GM21619 (cell line): ENCODE results near the gene FGGY.

Source experiments
- ATAC-seq: cut with Tn5 transposase; IDR thresholded peaks from one replicate; pipeline ENCODE4 v1.9.1; 2021; ENCODE audit not compliant: unreplicated experiment

Gene FGGY

DNA sequence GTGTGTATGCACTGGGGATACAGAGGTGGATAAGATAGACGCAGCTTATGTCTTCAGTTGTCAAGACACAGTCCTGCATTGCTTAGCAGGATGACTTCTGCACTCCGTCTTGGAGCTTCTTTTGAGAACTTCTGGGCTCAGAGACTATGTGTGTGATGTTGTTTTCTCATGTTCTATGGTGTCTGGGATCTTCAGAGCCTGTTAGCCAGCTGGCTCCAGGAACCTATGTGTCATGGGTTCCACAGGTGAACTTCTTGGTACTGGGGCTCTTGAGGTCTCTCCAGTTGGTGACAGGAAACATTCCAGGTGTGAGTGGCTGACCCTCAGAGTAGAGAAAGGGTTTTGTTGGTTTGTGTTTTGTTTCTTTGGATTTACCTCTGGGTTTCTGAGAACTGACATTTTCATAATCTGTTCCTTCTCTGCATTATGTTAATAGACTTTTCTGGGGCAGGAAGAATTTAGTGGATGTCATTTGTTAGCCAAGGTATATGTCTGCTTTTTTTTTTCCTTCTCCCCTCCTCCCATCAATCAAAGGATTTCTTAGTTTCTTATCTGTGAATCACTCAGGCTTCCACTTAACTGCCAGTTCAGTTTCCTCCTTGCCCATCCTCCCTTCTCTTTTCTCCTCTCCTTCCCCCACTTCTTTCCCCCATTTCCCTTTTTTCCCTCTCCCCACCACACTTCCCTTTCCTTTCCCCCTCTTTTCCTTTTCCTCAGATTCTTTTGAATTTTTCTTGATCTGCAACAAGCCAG is 18.1 kb downstream of the FGGY start:
- ATAC-seq, result no peak

DNA sequence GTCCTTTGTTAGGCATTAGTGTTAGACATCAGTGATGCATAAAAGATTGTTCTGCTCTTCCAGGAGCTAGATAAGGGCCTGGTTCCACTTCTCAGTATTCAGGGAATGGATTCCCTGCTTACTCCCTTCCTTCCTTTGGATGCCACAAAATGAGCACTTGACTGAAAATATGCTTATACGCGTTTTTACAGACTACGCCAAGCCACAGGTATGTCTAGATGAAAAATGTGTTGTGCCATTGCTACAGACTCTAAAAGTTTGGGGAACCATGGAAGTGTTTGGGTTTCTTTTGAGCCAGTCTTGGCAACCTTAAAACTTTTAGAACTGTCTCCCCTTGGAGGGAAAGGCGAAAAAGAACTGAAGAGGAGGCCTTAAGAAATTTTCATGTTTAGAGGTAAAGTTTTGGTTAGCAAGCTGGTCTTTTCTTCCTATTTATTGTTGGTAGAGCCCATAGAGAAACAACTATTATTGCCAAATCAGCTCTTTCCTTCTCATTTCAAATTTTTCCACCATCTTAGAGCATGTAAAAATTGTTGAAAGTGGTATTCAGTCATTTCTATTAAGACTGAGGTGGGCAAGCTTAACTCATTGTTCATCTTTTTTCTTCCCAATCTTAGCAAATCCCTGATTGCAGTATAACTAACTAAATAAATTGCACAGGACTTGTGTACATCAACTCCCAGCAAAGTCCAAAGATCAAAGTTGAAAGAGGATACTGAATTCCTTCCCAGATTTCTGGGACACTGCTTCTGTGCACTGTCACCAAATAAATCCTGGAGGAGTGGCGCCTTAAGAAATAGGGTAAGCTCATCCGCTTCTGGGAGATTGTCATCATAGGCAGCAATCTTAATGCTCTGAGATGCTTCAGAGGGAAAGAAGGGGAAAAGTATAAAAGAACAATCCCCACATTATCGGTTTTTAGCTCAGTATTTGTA is 18.9 kb downstream of the FGGY start:
- no peak for ATAC-seq

DNA sequence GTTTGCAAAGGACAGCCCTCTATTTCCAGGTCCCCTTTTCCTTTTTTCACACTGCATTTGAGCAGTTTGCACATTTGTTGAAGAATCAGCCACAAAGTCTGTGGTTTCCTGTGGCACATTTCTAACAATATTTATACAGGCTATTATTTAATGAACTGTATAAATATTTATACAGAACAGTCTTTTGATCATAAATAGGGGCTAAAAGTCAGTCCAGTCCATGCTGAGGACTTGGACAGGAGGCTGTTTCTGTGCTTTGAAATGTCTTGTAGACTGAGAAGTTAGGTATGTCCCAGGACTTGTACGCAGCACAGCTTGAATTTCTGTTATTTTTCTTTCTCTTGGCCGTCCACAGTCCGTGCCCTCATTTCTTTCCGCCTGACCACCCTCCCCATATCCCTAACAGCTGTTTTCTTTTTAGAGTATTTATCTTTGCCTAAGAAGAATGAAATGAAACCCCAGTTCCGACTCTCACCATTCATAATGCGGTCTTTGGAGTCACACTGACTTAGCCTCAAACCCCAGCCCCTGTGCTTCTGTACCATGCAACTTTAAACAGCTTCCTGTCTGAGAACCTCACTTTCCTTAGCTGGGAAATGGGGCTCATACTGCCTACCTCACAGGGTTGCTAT is 19.7 kb downstream of the FGGY start:
- ATAC-seq, result peak; percentile 58

DNA sequence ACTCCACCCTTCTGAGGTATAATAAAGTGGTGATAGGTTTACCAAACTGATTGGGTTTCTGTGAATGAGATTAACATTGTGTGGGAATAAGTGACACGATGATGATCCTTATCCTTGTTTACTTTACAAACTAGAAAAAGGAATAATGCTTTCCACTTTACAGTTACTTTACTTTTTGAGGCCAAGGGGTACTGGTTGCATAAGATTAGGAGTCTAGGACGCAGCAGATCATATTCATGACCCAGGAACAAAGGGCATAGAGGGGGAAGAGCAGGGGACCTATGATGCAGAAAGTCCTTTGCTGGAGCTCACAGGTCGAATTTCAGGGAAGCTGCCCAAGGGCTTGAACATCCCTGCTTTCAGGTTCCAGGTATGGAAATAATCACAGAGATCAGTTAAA is 20.4 kb downstream of the FGGY start:
- no peak for ATAC-seq

DNA sequence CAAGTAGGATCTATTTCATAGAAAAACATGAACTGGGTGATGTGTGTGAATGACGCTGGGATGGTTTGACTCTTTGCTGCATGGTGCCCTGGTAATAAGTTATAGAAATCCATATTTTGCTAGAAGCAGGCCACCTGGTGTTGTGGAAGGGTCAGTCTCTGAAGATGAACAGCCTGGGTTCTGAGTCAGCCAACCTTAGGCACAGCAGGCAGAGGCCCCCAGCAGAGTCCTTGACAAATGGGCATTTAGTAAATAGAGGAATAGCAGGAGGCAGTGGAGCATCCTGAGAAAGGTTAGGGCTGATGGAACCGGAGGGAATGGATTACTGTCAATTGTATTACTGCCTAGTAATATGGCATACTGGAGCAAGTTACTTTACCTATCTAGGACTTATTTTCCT is 20.9 kb downstream of the FGGY start:
- ATAC-seq, result no peak

DNA sequence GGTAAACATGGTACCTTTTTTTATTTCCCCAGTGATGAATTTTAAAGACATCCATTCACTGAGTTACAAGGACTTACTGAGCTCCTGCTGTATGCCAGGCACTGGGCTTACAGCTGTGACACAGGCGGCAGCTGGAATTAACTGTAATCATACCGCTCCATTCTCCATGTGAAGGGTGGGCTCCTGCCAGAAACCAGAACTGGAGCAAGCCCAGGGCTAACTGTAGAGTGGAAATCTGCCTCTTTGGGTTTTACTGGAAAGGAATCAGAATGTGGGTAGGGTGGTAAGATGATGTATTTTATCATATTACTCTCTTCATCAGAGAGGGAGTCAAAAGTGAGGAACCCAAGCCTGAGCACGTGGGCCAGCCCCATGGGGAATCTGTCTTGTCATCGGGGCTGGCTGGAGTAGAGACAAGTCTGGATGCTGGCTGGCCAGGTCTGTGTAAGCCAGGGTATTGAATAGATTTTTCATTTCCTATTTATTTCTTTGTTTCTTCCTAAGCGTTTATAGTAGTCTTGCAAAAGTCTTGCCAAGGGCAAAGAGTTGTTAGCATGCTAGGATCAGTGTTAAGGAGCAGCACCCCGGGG is 21.5 kb downstream of the FGGY start:
- ATAC-seq, result no peak

DNA sequence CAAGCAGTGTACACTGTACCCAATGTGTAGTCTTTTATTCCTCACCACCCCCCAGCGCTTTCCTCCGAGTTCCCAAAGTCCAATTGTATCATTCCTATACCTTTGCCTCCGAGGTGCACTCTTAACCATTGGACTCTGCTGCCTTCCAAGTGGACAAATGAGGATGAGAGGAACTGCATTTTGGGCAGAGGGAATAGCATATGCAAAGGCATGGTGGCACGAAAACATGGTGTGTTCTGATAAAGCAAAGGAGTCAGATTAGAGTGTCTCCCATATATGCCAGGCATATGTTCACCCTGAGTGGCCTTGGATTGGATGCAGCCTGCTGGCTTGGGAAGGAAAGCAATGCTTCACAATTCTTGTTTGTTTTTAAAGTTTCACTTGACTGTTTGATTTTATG is 25.5 kb downstream of the FGGY start:
- ATAC-seq, result no peak

DNA sequence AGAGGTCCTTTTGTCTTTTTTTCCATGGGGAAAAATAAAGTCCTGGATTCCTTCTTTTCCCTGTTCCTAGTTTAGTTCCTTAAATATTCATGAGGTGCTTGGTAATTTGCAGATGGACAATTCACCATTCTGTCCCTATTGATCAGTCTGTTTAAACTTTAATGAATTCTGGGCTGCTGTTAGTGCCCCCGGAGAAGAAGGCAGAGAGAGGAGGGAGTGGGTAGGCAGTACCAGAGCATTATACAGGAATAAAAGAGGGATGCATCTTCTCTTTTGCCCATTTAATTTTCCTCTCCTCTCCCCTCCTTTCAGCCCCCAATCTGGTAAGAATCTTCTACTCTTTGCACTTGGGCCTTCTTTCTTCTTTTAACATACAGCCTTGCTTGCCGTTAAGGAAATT is 25.9 kb downstream of the FGGY start:
- ATAC-seq, result no peak

DNA sequence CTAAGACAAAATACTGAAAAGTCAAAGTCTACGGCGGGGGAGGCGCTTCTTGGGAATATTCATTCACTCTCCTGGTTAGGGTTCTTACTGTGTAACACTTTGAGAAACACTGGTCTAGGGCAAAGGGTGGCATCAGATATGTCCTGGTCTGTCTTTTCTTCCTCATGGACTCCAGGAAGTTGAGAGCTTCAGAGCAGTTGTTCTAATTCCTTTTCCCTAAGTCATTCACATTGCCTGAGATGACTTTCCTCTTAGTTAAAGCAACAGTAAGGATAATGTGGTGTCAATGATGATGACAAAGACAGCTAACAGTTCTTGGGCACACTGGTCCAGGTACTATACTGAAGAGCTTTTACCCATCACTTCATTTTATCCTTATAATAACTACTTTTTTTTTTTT is 27.0 kb downstream of the FGGY start:
- ATAC-seq, result no peak

DNA sequence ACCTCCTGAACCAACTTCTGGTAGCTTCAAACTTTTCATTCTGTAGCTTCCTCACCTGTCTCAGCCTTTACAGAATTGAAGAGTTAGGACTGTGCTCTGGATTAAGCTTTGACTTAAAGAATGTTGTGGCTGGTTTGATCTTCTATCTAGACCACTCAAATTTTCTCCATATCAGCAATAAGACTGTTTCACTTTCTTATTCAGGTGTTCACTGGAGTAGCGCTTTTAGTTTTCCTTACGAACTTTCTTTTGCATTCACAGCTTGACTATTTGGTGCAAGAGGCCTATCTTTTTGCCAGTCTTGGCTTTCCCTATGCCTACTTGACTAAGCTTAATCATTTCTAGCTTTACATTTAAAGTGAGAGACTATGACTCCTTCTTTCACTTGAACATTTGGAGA is 31.5 kb downstream of the FGGY start:
- no peak for ATAC-seq

DNA sequence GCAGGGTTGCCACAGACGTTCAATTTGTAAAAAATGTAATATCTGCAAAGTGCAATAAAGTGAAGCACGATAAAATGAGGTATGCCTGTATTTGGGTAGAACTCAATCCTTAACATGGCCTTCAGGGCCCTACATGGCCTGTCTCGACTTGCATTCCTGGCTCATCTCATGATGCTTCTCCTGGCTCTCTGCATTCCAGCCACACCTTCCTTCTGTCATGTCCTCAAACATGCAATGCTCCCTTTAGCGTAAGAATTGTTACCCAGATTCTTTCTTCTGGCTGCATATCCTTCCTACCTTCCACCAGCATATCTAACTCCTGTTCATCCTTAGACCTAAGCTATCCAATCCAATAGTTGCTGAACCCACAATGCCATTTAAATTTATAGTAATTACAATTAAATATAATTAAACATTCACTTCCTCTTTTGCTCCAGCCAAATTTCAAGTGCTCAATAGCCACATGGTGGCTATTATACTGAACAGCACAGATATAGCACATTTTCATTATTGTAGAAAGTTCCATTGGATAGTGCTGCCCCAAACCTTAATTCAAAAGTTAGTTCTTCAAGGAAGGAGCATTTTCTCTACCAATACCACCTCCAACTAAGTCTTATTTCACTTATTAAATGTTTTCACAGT is 32.6 kb downstream of the FGGY start:
- no peak for ATAC-seq

DNA sequence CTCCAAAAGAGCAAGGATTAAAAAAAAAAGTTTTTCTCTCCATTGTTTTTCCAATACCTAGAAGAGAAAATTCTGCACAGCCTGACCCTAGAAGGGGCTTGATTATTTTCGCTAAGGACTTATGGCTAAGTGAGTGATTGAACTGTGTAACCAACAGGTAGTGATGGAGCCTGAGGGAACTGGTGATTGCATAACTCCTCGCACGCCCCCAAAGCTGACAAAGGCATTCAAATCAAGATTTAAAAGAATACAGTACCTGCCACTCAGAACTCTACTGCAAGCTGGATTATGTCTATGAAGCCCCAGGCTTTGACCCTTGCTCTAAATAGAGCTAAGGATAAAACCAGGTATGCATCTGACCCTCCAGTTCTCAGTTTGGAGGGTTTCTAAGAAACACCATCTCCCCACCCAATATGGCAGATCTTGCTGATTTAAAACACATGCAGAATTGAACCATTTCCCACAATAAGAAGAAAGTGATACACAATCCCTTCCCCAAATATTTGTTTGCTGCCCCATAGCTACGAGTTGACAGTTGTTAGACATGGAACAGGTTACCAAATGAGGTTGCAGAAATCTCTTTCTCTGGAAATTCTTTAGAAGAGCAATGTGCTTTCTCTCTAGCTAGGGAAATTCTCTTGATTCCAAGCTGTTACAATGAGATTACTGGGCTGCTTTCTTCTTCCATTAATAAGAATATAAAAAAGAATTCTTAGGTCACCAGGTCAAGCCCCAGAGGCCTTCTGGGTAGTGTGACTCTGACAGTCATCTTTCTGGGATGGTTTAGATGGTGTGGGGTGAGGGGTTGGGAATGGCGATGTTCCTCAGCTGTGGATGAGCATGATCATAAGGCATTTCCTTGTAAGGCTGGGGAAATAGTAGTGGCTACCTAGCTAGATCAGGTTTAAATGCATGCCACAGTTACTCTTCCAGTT is 35.1 kb downstream of the FGGY start:
- no peak for ATAC-seq

DNA sequence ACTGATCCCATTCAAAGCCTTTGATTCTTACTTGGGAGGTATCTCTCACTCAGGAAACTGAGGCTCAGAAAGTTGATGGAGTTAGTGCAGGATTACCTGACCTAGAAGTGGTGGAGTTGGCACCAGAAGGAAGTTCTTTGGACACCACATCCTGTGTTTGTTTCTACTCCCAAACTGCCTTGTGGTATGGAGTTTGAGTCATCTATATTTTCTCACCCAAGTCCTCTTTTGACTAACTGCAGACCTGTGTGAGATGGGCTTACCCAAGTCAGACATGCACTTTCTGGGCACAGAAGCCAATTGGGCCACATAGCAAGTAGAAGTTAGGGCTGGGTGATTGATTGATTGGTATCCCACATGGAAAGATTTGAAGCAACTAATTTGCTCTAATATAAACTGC is 36.1 kb downstream of the FGGY start:
- peak; percentile 74 for ATAC-seq

DNA sequence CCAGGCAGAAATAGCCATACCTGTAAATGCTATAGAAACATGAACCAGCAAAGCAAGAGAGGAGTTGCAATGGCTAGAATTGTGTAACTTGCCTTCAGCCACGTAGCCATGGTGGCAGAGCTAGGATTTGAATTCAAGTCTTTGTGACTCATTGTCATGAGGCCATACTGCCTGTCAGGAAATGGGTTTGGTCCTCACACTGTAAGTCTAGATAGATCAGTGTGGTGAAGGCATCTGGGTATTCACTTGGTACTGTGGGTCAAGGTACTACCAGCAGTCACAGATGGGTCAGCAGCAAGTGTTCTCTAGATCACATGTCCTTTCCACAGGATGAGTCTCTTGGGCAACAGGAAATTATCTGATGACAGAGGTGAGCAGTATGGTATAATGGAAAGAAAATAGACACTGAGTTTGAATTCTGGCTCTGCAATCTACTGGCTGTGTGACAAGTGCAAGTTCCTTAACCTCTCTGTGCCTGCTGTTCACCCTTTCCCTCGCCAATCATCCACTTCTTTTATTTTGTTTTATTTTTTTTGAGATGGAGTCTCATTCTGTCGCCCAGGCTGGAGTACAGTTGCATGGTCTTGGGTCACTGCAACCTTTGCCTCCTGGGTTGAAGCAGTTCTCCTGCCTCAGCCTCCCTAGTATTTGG is 36.9 kb downstream of the FGGY start:
- ATAC-seq, result no peak

DNA sequence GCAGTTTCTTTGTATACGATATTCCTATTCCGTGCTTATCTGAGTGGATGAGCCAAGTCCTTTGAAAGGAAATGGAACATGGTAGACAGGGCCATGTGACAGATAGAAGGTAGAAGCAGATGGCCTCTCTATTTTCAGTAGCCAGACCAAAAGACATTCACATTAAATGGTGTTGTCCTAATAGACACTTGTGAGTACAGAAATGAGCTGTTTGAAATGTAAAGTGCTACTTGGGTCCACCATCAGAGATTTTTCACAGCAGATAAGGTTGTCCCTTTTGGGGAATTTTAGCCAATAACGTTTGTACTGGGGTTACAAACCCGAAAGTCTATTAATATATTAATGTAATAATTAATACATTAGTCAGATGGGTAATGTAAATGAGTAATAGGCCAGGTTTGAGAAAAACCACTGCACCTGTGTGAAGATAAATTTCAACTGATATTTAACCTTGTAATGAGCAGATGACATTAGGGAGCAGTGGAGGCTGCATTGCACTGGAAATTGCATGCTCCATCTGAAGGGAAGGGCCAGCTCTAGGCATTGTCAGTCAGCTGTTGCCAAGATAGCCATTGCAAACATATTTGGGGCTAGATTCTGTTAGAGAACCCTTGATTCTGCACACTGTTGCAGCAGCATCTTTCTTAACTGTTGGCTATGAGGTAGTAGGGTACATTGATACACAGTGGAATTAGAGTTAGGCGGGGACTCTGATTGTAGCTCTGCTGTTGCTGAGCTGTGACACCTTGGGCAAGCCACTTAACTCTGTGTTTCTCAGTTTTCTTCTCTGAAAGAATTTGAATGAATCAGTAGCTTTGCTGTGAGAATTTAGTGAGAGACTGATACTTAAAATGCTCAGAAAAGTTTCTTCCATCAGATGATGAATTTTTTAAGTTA is 43.8 kb downstream of the FGGY start:
- ATAC-seq, result peak; percentile 78

DNA sequence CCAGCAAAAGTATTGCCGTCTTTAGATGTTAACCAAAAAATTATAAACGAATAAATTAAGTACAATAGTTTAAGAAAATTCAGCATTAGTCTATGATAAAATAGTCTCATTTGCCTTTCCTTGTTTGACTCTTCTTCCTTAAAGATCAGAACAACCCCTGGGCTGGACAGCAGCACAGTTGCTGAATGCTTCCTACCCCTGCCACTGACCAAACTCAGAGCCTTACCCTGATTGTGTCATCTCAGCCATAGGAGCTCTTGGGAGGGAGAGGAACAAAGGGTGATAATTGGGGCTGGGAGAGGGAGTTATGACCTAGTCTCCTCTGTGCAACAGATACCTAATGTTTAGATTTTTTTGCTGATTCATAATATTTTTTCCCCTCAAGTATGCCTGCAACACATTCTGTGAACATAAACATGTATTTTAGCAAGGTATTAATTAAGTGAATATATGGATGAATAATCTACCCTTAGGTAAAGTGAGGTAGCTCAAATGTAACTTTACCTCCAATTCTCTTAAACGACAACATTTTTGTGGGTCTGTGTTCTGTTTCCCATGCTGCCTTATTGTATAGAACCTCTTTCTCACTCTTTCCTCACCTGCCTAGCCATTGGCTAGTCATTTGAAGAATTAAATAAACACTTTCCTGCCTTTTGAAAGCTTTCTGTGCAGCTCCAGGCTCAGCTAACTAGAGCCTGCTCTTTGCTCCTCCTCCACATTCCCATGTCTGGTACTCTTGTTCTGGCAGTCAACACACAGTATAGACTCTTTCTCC is 46.1 kb downstream of the FGGY start:
- ATAC-seq, result no peak

DNA sequence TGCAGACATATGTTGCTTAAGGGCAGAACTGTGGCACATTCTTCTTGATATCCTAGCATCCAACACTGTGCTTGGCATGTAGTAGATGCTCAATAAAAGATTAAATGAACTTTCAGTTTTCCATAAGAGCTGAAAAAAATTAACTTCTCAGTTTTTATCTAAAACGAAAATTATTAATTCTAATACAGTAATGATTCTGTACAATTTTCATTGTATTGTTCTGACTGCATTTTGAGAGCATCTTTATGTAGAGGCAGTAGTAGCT is 46.6 kb downstream of the FGGY start:
- ATAC-seq, result no peak

DNA sequence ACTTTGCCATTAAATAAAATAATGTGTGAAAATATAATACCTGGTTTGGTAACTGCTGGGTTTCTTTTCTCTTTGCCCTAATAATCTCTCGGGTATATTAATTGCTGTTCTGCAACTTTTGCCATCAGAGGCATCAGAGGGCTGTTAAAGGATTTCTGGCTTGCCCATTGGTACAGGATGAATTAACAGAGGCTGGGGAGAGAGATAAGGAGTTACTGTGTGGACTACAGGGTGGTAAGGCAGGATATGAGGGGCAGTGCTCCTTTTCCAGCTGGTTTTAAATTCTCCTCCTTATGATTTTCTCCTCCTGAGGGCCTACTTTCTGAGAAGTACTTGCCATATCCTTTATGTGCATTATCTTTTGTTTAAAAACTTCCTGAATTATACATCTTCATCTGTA is 48.3 kb downstream of the FGGY start:
- ATAC-seq, result no peak
